ENCODE results near the gene GPR142.

- TF ChIP-seq EZH2 (IDR thresholded peaks at IDR 0.05; ENCODE audit: low read length, unreplicated experiment): no peak
- TF ChIP-seq, protein P1, sequence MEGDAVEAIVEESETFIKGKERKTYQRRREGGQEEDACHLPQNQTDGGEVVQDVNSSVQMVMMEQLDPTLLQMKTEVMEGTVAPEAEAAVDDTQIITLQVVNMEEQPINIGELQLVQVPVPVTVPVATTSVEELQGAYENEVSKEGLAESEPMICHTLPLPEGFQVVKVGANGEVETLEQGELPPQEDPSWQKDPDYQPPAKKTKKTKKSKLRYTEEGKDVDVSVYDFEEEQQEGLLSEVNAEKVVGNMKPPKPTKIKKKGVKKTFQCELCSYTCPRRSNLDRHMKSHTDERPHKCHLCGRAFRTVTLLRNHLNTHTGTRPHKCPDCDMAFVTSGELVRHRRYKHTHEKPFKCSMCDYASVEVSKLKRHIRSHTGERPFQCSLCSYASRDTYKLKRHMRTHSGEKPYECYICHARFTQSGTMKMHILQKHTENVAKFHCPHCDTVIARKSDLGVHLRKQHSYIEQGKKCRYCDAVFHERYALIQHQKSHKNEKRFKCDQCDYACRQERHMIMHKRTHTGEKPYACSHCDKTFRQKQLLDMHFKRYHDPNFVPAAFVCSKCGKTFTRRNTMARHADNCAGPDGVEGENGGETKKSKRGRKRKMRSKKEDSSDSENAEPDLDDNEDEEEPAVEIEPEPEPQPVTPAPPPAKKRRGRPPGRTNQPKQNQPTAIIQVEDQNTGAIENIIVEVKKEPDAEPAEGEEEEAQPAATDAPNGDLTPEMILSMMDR (conservative IDR thresholded peaks at IDR 0.05; ENCODE audit: low read depth, low read length): no peak
- no peak for TF ChIP-seq EZH2phosphoT487 (IDR thresholded peaks at IDR 0.05; ENCODE audit: borderline replicate concordance, low read length)
Observed at GRCh38 chr17:74353446-74354060, 13.8 kb upstream of the GPR142 start.

All from PC-3 (cell line).